Mesenchymal stem cell (in vitro differentiated cells and primary cell): Measurements from ENCODE around the gene METTL17. TPM values are rescaled to one million over a fixed set of nuclear protein-coding genes. Genes with fewer than 3 reads are reported as not detected.
"Not testable (repeated sequence)": the region's sequence is repeated elsewhere in the genome, so short reads cannot be mapped to it uniquely, and the experiment has no call there.

Source experiments
- DNase-seq: peaks from one replicate; pipeline ENCODE4 v3.0.0-alpha.2; 2013
- H2AFZ ChIP-seq: one replicate; pipeline ENCODE4 v1.6.1; 2013; ENCODE audit warnings: low read depth, mild to moderate bottlenecking, control low read depth, inconsistent platforms, low read length, moderate library complexity
- H2AK5ac ChIP-seq: 2 replicates; pipeline ENCODE4 v1.6.1; 2013; ENCODE audit warnings: low read length, moderate library complexity, mild to moderate bottlenecking, inconsistent platforms; ENCODE audit not compliant: severe bottlenecking
- H2BK120ac ChIP-seq: one replicate; pipeline ENCODE4 v1.6.1; 2013; ENCODE audit warnings: low read depth, mild to moderate bottlenecking, inconsistent platforms, low read length, moderate library complexity
- H2BK12ac ChIP-seq, 2 experiments: one replicate each; pipeline ENCODE4 v1.6.1; 2013; ENCODE audit warnings: inconsistent platforms in 2 of 2, low read length in 2 of 2, mild to moderate bottlenecking in 2 of 2, moderate library complexity in 2 of 2, control low read depth in 1 of 2
- H2BK15ac ChIP-seq: one replicate; pipeline ENCODE4 v1.6.1; 2013; ENCODE audit warnings: mild to moderate bottlenecking, low read depth, inconsistent platforms; ENCODE audit not compliant: poor library complexity, severe bottlenecking
- H2BK5ac ChIP-seq: 2 replicates; pipeline ENCODE4 v1.6.1; 2013; ENCODE audit warnings: low read depth, mild to moderate bottlenecking, low read length, control low read depth, inconsistent platforms; ENCODE audit not compliant: poor library complexity, severe bottlenecking
- H3K14ac ChIP-seq, 2 experiments: one replicate each; pipeline ENCODE4 v1.6.1; 2013; ENCODE audit warnings: inconsistent platforms in 2 of 2, low read length in 2 of 2, control low read depth in 1 of 2, mild to moderate bottlenecking in 1 of 2, moderate library complexity in 1 of 2
- H3K18ac ChIP-seq, 2 experiments: one replicate each; pipeline ENCODE4 v1.6.1; 2013; ENCODE audit warnings: inconsistent platforms in 2 of 2, low read length in 2 of 2, control low read depth in 1 of 2, low read depth in 1 of 2, mild to moderate bottlenecking in 1 of 2
- H3K23ac ChIP-seq, 2 experiments: one replicate each; pipeline ENCODE4 v1.6.1; 2013; ENCODE audit warnings: inconsistent platforms in 2 of 2, low read length in 2 of 2, mild to moderate bottlenecking in 2 of 2, moderate library complexity in 2 of 2, control low read depth in 1 of 2
- H3K27ac ChIP-seq: 2 replicates; pipeline ENCODE4 v1.5.1; 2013; ENCODE audit warnings: mild to moderate bottlenecking, moderate library complexity, low read length, control low read depth, inconsistent platforms; ENCODE audit not compliant: poor library complexity, severe bottlenecking
- H3K27me3 ChIP-seq, 2 experiments: 2 replicates each; pipeline versions ENCODE4 v1.6.1 to v1.7.0; 2013; ENCODE audit warnings: low read length in 2 of 2, mild to moderate bottlenecking in 2 of 2, moderate library complexity in 2 of 2, control low read depth in 1 of 2, inconsistent platforms in 1 of 2; ENCODE audit not compliant: control insufficient read depth in 1 of 2, insufficient read depth in 1 of 2
- H3K36me3 ChIP-seq, 2 experiments: 2 replicates each; pipeline versions ENCODE4 v1.6.1 to v1.7.0; 2013; ENCODE audit warnings: low read length in 2 of 2, control low read depth in 1 of 2, inconsistent platforms in 1 of 2, low read depth in 1 of 2, mild to moderate bottlenecking in 1 of 2; ENCODE audit not compliant: insufficient read depth in 2 of 2, control insufficient read depth in 1 of 2
- H3K4ac ChIP-seq, 2 experiments: one replicate each; pipeline ENCODE4 v1.6.1; 2013; ENCODE audit warnings: inconsistent platforms in 2 of 2, low read length in 2 of 2, mild to moderate bottlenecking in 2 of 2, moderate library complexity in 2 of 2, control low read depth in 1 of 2, low read depth in 1 of 2
- H3K4me1 ChIP-seq: 2 replicates; pipeline ENCODE4 v1.6.1; 2013; ENCODE audit warnings: low read depth, low read length, control low read depth; ENCODE audit not compliant: control insufficient read depth, insufficient read depth
- H3K4me2 ChIP-seq: 2 replicates; pipeline ENCODE4 v1.6.1; 2013; ENCODE audit warnings: low read length, mild to moderate bottlenecking, inconsistent platforms; ENCODE audit not compliant: poor library complexity, severe bottlenecking
- H3K4me3 ChIP-seq, 2 experiments: 2 replicates each; pipeline versions ENCODE4 v1.5.1 to v1.7.0; 2013; ENCODE audit warnings: low read length in 2 of 2, mild to moderate bottlenecking in 2 of 2, control low read depth in 1 of 2, low read depth in 1 of 2; ENCODE audit not compliant: insufficient read depth in 1 of 2
- H3K79me1 ChIP-seq: replicated peaks from 2 replicates; pipeline ENCODE4 v1.6.1; 2013; ENCODE audit warnings: mild to moderate bottlenecking, control low read depth, low read length, inconsistent platforms; ENCODE audit not compliant: poor library complexity, severe bottlenecking
- H3K9ac ChIP-seq: 2 replicates; pipeline ENCODE4 v1.7.0; 2013; ENCODE audit warnings: mild to moderate bottlenecking, low read length, moderate library complexity
- H3K9me3 ChIP-seq: 2 replicates; pipeline ENCODE4 v1.7.0; 2013; ENCODE audit warnings: mild to moderate bottlenecking, low read length; ENCODE audit not compliant: control insufficient read depth
- H4K8ac ChIP-seq: one replicate; pipeline ENCODE4 v1.6.1; 2013; ENCODE audit warnings: inconsistent platforms, mild to moderate bottlenecking, low read length, moderate library complexity
- H4K91ac ChIP-seq: one replicate; pipeline ENCODE4 v1.6.1; 2013; ENCODE audit warnings: mild to moderate bottlenecking, low read length, inconsistent platforms
- WGBS: methylation state at CpG from one replicate; pipeline ENCODE4 v1.1.7; 2013; ENCODE audit warnings: mixed read lengths; 5-methylcytosine and 5-hydroxymethylcytosine counted together
- polyA plus RNA-seq, 2 experiments: library from polyadenylated mRNA; stranded (reverse); fragments of 200-250 nt; gene quantifications; one replicate each; pipeline ENCODE4 v1.2.3, GENCODE V29; 2013

Gene METTL17, protein sequence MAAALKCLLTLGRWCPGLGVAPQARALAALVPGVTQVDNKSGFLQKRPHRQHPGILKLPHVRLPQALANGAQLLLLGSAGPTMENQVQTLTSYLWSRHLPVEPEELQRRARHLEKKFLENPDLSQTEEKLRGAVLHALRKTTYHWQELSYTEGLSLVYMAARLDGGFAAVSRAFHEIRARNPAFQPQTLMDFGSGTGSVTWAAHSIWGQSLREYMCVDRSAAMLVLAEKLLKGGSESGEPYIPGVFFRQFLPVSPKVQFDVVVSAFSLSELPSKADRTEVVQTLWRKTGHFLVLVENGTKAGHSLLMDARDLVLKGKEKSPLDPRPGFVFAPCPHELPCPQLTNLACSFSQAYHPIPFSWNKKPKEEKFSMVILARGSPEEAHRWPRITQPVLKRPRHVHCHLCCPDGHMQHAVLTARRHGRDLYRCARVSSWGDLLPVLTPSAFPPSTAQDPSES
- polyA plus RNA-seq (2013, experiment 1 of 2), result 40.0 TPM
- polyA plus RNA-seq (2013, experiment 2 of 2), result 40.5 TPM

GRCh38 chr14:20989787-20990600 is at the start of gene METTL17:
METTL17 (plus strand) TSS chr14:20989980; CDS start chr14:20990003, 23 bp downstream.
- Histone ChIP-seq H2BK12ac (peak within 1 kb of the TSS; percentile 17 to 34), H3K27ac (peak within 1 kb of the TSS; percentile 84), H2BK5ac (no peak within 1 kb of the TSS), H3K4me2 (peak within 1 kb of the TSS; percentile 74), H3K14ac (peak within 1 kb of the TSS in 1 of 2 experiments; percentile 69), H4K8ac (peak within 1 kb of the TSS; percentile 83), H2BK120ac (peak within 1 kb of the TSS; percentile 89), H3K9ac (peak within 1 kb of the TSS; percentile 92), H3K18ac (peak within 1 kb of the TSS; percentile 34 to 91), H3K23ac (peak within 1 kb of the TSS in 1 of 2 experiments; percentile 55), H4K91ac (peak within 1 kb of the TSS; percentile 76), H3K4me3 (peak within 1 kb of the TSS; percentile 89 to 100), H3K79me1 (peaks cover 14% of the 10 kb centered on the region), H3K27me3 (no peaks in the 10 kb centered on the region), H2BK15ac (peak within 1 kb of the TSS; percentile 91), H2AK5ac (peak within 1 kb of the TSS; percentile 24), H3K4me1 (peaks cover 14% of the 10 kb centered on the region), H2AFZ (peak within 1 kb of the TSS; percentile 83), H3K9me3 (no peaks in the 10 kb centered on the region), H3K36me3 (peaks cover 10 to 34% of the 10 kb centered on the region in 2 experiments), H3K4ac (peak within 1 kb of the TSS; percentile 54 to 84)
- under 1% methylated on average over 42 of the region's 42 CpGs for WGBS
- DNase-seq, result peak; percentile 98

GRCh38 chr14:20945146-20945545 is 44.6 kb upstream of the METTL17 start:
- H3K23ac ChIP-seq, H3K4me1 ChIP-seq, H2BK12ac ChIP-seq, H3K79me1 ChIP-seq, H2BK15ac ChIP-seq, H3K9me3 ChIP-seq, H2BK120ac ChIP-seq, H3K27ac ChIP-seq, H3K4ac ChIP-seq, H2AK5ac ChIP-seq, H3K14ac ChIP-seq, H4K8ac ChIP-seq, H3K9ac ChIP-seq, H2AFZ ChIP-seq, H3K4me3 ChIP-seq, H3K36me3 ChIP-seq, H3K18ac ChIP-seq, H3K4me2 ChIP-seq, H2BK5ac ChIP-seq, DNase-seq, H4K91ac ChIP-seq: not testable (repeated sequence)
- H3K27me3 ChIP-seq, result peaks cover 10 to 24% of the 10 kb centered on the region in 2 experiments
- 88% methylated on average over 6 of the region's 6 CpGs for WGBS

DNA sequence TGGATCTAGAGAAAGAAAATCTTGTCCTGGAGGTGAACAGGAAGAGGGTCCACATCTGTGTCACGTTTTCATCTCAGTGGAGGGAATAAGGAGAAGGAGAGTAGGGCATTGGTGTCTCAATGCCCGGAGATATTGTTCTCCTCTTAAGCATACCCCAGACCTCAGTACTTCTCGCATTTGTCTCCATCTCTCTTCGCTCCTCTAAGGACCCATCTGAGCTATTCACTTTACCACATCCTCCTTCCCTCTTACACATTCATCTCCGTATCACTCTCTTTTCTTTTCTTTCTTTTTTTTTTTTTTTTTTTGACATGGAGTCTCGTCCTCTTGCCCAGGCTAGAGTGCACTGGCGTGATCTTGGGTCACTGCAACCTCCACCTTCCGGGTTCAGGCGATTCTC is 43.1 kb upstream of the METTL17 start:
- not testable (repeated sequence) for H3K9ac ChIP-seq, H2AK5ac ChIP-seq, H3K18ac ChIP-seq, H4K8ac ChIP-seq, H3K23ac ChIP-seq, H3K79me1 ChIP-seq, H3K27ac ChIP-seq, H4K91ac ChIP-seq, H2BK120ac ChIP-seq, H2AFZ ChIP-seq, H2BK15ac ChIP-seq, H3K14ac ChIP-seq, H3K4me2 ChIP-seq, H2BK5ac ChIP-seq, H3K36me3 ChIP-seq, H3K4ac ChIP-seq, H3K4me3 ChIP-seq, H3K9me3 ChIP-seq, DNase-seq, H2BK12ac ChIP-seq, H3K4me1 ChIP-seq
- WGBS, result no CpG with 5 or more reads among the region's 9 CpGs
- H3K27me3 ChIP-seq, result peaks cover 10 to 16% of the 10 kb centered on the region in 2 experiments
